Mammary epithelial cell (primary cell): ENCODE measurements around the gene PNISR.

Experiments used
- CTCF ChIP-seq, 2 donors: IDR thresholded peaks in 1 of 2; conservative IDR thresholded peaks in 1 of 2; 2 replicates each; pipeline ENCODE4 v1.5.1; 2011 to 2012; ENCODE audit warnings: inconsistent platforms in 2 of 2, low read length in 2 of 2, mild to moderate bottlenecking in 2 of 2, control low read depth in 1 of 2, low read depth in 1 of 2; ENCODE audit not compliant: insufficient read depth in 1 of 2; ENCODE audit errors: extremely low read depth in 1 of 2
- EZH2 ChIP-seq: IDR thresholded peaks from 2 replicates; pipeline ENCODE4 v1.6.1; 2012; ENCODE audit warnings: low read length, inconsistent platforms, borderline replicate concordance

- TF ChIP-seq CTCF (conservative IDR thresholded peaks at IDR 0.05 in 1 of 2, IDR thresholded peaks at IDR 0.05 in 1 of 2; ENCODE audit: extremely low read depth in 1 of 2, insufficient read depth in 1 of 2, low read depth in 1 of 2, low read length in 2 of 2) (no peak), EZH2 (no peak)
Observed at GRCh38 chr6:99473730-99474129, 48.6 kb upstream of the PNISR start.
